ENCODE data around the gene CSF3R.
"Not testable (repeated sequence)": the region's sequence is repeated elsewhere in the genome, so short reads cannot be mapped to it uniquely, and the experiment has no call there.

CSF3R gene

DNA sequence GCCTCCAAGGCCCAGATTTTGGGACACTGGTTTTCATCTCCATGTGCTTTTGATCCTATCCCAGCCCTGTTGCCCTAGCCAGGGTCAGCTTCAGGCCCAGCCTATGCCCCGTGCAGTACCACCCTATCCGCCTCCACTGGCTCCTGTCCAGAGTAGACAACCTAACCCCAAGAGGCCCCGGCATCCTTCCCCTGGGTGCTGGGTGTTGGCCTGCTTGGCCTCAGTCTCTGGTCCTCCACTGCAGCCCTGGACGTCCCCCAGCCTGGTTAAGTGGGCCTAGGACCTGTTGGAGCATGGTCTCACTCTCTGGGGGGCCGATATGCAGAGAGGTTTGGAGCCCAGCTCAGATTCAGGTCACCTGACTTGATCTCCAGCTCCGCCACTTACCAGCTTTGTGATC is 1.6 kb downstream of the CSF3R start:
- no peak for DNase-seq

DNA sequence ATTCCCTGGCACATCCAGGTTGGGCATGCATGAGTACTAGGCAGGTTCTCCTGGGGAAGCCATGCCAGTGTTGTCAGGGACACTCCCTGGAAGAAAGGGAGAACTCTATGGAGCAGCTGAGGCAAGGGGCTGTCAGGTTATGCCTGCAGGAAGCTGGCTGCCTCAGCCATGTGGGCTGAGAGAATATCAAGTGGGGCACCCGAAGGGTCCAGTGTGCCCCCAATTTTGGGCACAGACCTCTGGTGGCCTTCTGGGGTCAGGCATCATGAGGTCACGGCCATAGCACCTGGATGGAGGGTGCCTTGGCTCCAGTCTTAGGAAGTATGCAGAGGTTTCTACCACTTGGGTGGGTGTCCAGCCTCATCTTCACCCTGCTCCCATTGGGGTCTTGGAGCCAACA is 2.6 kb downstream of the CSF3R start:
- no peak for DNase-seq

DNA sequence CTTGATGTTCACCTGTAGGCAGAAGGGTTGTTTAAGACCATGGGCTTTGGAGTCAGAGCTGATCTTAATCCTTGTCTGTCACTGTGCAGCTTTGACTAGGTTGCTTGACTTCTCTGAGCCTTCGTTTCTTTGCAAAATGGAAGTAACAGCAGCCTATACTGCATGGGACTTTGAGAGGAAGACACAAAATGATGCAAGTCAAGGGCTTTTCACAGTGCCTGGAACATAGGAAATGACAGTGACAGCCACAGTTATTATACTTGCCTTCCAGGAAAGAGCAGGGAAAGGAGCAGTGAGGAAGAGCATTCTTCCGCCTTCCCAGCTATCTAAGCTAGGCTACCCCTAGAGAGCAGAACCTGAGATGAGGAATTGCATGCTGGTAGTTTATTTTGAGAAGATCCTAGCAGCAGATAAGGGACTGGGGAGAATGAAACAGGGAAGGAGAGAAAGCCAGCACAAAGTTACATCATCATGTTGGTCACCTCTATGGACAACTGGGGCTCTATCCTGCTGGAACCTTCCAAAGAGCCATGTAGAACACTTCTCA is 3.1 kb downstream of the CSF3R start:
- DNase-seq: no peak

DNA sequence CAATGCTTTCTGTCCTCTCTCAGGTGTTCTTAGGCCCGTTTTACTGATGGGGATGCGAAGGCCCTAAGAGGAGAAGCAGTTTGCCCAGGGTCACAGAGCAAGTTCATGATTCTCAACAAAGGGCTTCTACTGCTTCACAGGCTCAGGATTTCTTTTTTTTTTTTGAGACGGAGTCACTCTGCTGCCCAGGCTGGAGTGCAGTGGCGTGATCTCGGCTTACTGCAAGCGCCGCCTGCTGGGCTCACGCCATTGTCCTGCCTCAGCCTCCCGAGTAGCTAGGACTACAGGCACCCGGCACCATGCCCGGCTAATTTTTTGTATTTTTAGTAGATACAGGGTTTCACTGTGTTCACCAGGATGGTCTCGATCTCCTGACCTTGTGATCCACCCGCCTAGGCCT is 5.1 kb downstream of the CSF3R start:
- DNase-seq: not testable (repeated sequence)

DNA sequence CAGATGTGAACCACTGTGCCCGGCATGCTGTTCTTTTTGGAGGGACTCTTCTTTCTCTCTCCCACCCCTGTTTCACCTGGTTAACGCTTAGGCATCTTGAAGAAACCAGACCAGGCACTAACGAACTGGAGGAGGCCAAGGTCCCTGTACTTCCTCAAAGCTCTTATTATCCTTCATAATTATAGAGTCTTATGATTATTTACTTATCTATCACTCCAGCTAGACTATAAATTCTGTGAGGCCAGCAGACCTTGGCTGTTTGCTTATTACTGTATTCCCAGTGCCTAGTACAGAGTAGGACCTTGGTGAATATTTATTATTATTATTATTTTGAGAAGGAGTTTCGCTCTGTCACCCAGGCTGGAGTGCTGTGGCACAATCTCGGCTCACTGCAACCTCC is 5.8 kb downstream of the CSF3R start:
- DNase-seq: no peak

DNA sequence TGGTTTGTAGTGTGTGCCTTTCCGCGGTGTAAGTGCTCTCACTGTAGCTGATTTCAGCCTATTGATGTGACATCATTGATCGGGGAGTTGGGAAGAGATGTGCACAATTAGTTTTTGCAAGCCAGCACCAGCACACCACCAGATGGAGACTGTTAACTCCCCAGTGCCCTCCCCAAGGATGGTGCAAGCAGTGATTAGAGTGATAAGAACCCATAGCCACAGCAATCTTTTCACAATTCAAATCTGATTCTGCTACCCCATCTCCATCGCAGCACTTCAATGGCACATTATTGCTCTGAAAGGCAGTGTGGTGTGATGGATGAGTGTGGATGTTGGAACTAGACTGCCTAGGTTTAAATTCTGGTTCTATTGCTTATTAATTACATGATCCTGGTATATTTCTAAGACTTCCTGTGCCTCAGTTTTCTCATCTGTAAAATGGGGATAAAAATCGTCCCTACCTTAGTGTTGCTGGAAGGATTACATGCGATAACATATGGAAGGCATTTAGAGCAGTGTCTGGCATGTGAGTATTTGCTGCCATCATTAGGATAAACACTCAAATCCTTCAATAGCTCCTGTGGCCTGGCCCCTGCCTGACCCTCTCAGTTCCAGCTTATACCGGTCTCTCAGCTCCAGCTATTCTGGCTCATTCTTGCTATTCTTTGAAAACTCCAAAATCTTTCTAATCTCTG is 6.7 kb downstream of the CSF3R start:
- DNase-seq: no peak

DNA sequence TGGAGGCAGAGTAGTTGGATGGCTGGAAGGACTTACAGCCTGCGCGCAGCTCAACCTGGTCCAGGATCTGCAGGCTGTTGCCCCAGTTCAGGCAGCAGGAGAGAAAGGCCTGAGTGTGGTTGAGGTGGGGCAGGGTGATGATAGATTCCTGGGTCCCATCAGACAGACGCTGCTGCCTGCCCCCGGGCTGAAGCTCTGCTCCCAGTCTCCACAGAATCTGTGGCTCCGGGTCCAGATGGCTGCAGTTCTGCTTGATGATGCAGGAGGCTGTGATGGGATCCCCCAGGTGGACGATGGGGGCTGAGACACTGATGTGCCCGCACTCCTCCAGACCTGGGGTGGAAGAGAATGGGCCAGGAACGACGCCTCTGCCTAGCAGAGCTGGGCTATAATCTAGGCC is 7.4 kb downstream of the CSF3R start:
- no peak for DNase-seq

DNA sequence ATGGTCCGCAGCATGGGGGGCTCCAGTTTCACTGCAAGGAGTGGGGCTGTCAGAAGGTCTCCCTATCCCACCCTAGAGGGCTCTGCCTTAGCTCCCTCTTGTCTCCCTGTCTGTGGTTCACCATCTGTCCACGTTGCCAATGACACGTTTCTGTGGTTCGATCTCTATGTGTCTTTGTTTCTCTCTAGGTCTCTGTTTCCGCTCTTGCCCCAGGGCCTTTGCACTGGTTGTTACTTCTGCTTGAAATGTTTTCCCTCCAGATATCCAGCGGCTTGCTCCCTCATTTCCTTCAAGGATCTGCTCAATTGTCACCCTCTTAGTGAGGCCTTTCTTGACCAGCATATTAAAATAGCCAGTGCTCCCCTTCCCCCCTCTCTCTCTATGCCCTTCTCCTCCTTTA is 10.1 kb downstream of the CSF3R start:
- DNase-seq: no peak

DNA sequence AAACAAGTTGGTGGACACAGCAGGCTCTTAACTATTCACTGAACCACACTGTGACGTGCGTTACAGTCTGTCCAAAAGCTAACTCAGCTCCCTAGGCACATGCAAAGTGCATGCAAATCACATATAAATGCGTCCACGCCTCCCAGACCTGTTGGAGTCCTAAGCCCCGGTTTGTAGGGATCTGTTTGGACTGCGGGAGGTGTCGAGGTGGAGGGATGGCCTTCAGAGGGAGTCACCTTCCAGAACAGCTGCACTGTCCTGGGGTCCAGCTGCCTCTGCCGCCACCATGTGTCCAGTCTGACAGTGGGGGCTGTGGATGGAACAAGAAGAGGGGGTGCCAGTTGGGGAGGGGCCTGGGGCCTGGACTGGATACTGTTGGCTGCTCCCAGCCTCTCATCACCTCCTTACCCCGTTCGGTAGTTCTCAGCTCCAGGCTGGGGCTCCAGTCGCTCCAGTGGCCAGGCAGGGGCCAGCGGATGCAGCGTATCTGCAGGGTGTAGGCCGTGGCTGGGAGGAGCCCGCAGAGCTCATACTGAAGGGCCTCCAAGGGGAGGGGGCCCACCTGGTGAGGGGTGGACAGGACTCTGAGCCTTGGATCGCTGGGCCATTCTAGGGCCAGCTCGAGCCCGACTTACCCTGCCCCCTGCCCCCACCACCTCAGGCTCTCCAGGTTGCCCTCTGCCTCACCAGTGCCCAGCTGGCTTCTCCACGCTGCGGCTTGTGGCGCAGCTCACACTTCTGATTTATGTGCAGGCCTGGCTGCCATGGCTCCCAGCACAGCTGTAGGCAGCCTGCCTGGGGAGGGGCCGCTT is 10.7 kb downstream of the CSF3R start:
- DNase-seq: no peak

DNA sequence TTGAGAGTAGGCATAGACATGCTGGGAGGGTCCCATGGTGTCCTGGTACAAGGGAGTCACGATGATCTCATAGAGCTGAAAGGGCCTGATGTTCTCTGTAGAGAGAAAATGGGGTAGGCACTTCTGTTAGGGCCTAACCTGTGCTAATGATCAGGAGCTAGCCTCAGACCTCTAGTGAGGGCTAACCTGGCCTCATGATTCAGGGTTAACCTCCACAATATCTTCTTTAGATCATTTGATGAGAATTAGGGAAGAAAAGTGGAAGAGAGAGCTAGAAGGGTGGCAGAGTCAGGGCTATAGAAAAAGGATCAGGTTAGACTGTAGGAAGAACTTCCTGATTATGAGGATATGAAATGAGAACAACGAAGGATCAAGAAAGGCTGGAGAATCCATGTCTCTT is 13.6 kb downstream of the CSF3R start:
- no peak for DNase-seq

DNA sequence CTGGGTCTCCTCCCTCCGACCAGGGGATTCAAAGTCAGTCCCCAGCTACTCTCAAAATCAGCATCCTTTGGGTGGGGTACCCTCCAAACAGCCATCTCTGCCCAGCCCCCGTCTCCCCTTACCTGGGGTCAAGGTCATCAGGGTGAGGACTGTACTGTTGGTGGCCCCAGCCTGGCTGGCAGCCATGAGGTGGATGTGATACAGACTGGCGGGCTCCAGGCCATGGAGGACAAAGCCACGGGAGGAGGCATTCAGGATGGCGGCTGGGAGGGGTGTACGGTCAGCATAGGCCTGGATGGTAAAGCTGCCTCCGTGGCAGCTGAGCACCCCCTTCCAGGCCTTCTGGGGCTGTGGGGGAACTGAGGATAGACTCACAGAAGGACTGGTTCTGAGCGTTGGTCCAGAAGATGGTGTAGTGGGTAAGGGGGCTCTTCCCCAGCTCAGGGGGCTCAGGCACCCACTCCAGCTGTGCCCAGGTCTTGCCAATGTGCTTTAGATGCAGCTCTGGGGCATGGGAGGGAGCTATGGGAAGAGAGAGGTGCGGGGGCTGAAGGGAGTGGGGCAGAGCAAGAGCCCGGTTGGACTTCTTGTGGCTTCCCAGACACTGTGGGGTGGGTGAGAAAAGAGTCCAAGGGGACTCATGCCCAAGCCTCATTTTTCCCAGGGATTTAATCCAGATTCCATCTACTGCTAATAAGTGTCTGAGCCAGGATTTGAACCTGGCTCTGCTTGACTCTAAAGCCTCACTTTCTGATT is 14.8 kb downstream of the CSF3R start:
- DNase-seq: no peak

DNA sequence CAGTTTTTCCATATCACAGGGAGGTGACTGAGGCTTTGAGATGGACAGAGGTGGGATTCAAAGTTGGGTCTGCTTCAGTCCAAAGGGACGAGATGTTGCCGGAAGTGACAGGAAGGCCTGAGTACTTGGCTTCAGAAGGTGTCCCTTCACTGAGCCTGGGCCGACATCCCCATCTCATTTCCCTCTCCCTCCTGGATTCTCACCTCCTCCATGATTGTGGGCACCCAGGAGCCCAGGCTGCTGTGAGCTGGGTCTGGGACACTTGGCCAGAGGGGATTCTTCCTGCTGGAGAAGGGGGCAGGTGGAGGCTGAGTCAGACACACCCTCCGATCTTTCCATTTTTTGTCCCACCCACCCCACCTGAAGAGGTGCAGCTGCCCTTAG is 15.7 kb downstream of the CSF3R start:
- no peak for DNase-seq

DNA sequence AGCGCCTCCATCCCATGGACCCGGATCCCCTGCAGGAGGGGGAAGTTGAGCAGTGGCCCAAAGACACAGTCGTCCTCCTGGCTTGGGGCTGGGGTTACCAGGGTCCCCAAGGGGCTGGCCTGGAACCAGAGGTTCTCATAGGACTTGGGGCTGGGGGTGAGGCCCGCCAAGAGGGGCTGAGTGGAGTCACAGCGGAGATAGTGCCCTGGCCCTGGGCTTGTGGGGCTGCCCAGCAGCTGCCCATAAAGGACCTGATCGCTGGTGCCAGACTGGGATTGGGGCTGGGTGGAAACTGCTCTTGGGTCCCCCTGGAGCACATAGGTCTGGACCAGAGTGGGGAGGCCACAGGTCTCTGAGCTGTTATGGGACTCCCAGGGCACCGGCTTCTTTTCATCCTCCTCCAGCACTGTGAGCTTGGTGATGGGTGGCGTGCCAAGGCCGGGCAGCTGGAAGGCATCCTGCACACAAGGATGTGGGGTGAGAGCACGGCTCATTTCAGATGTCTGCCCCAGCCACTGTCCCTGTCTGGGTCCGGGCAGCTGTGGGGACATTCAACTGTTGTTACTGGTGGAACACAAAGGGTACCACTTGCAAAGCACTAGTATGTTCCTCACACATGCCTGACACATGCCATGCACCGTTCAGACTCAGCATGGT is 16.2 kb downstream of the CSF3R start:
- DNase-seq: no peak

DNA sequence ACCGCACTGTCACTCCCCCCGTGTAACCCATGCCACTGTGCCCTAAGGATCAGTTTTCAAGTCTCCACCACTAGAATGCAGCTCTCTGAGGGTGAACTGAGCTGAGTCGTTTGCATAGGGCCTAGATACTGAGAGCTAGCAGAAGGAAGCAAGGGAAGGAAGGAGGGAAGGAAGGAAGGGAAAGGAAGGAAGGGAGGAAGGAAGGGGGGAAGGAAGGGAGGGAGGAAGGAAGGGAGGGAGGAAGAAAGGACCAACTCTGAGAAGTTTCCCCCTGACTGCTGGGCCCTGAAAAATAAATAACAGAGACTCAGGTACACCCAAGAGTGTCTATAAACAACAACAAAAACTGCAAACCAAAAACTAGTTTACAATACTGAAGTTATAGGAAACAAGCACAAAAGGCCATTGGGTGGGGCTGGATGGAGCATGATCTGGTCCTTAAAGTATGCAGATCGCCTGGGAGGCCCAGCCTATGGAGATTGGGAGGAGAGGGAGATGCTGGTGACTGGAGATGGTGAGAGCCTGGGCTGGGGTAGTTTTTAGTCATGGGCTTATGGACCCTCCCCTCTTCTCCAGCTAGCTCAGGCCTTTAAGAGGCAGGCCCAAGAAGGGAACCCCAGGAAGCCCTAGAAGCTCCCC is 16.9 kb downstream of the CSF3R start:
- DNase-seq: no peak

DNA sequence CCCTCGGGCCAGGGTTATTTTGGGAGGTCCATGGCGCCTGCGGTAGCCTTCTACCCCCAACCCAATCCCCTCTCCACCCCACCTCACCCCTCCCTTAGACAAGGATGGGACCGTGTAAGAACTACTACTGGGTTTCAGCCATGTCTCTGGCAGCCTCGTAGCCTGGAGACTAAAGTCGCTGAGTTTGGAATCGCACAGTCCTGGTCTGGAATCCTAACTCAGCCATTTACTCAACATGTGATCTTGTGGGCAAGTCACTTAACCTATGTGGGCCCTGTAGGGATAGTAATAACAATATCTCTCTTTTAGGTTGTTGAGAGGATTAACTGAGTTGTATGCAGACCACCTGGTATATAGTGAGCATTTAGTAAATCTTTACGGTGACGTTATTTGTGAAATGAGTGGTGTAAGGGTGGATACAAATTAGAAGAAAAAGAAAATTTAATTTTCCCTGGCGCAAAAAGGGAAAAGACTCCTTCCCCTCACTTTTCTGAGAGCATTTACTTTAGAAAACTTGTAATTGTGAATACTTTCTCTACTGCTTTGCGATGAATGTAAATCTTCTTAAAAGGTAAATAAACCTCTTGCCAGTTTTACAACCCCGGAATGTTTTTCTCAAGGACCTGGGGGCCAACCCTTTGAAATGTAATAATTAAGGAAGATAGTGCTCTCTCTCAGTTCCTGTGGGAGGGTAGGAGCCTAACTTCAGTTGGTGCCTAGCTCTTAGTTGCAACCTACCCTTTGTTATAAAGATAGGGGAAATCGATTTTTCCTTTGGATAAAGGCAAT is 17.9 kb downstream of the CSF3R start:
- no peak for DNase-seq

DNA sequence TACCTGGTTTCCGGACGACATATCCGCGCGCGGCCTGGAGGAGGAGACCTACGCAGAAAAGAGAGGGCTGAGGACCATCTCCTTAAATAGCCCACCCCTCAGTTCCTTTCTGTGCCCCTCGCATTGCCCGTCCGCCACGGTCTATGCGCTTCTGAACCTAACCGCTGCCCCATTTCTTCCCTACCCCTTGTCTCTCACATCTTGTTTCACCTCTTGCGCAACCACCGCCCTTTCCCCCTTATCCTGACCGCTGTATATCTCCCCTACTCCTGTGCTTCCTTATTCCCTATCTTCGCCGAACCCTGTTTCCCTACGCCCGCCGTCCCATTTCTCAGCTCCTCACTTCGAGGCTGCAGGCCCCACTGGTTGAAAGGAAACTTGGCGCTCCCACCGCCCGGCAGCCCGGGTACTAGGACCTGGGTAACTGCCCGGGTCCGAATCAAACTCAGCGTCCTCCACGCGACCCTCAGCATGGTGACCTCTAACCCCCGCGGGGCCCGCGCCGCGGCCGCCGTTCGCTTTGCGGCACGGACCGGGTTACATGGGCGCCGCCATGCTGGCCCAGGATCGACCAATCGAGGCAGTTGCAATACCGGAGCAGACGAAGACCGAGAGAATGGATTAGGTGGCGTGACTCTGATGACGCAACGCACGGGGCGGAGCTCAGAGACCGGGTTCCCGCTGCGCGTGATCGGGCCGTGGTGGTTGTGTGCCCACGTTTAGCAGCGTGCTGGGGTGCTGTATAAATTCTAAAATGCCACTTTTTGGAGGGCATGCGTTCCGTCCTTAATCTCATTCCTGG is 18.7 kb downstream of the CSF3R start, which contains the start of gene MRPS15:
Gene MRPS15 (minus strand): TSS at position 582 of the 802 bp plus-strand sequence. CDS start 109 bp downstream, at position 473.
- peak; percentile 77 for DNase-seq

DNA sequence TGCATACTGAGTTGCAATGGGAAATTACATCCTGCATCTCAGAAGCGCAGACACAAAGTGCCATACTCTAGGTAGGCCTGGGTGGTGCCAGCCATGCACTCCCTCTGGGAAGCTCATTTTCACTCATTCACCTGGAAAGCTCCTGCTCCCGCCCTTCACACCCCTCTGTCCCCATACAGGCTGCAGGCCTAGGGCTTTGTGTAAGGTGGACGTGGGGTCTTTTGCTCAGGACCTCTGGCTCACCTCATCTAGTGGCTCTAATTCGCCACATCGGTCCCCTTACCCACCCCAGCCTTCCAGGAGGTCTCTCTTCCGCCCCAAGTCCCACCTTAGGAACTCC is 19.3 kb downstream of the CSF3R start:
- DNase-seq: no peak

DNA sequence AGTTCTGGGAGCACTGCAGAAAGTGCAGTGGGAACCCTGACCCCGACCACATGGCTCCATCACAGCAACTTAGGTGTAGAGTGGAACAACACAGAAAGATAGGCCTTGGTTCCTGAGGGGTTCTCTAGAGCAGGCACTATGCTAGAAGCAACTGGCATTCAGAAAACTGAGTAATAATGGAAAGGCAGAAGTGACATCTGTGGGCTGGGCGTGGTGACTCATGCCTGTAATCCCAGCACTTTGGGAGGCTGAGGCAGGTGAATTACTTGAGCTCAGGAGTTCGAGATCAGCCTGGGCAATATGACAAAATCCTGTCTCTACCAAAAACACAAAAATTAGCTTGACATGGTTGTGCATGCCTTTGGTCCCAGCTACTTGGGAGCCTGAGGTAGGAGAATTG is 23.8 kb downstream of the CSF3R start:
- DNase-seq: no peak

DNA sequence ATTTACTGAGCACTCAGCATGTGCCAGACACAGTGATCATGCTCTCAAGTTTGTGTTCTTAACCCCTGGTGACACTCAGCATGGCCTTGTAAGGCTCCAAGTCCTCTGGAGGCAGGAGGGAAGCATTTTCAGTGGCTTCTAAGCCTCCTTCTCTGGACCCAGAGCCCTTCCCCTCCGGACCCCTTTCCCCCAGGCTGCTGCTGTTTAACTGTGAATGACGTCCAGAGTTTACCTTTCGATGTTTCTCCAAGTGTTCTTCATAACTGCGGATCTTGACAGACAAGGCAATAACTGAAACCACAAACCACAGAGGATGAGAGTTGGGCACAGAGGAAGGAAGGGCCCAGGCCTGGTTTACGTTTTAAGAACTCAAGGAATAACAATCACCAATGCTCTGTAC is 25.0 kb downstream of the CSF3R start:
- no peak for DNase-seq

DNA sequence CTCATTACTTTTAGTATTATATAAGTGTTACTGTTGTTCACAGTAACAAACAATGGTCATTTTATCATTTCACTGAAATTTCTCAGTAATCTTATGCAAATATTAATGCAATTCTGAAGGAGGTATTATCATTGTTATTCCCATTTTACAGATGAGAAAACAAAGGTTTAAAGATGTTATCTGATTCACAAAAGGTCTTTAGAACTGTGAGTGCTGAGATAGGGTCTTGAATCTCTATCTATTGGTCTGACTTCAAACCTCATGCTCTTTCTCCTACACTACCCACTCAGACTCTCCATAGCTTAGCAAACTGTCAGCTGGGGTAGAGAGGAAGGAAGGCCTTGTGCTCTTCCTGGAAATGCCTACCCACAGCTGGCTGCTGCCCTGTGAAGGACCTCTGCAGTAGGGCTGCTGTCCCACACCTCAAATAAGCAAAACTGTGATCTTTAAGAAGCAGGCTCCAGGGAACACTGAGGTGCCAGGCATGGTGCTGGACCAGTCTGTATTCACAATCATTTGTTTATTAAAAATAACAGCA is 26.3 kb downstream of the CSF3R start:
- DNase-seq: no peak
